Right lobe of liver (tissue), 4 donors: ENCODE measurements around the gene IFNA17.
"Not testable (repeated sequence)": the region's sequence is repeated elsewhere in the genome, so short reads cannot be mapped to it uniquely, and the experiment has no call there.

Source experiments
- CTCF ChIP-seq, 4 donors: fragments of 200-600 bp in 3 of 4; fragments of 450-650 bp in 1 of 4; IDR thresholded peaks; one replicate each; pipeline versions ENCODE4 v1.5.1 to v1.8.0; 2016 to 2022; ENCODE audit warnings: antibody characterized with exemption in 4 of 4, mild to moderate bottlenecking in 2 of 4
- POLR2A ChIP-seq: fragments of 450-650 bp; IDR thresholded peaks from one replicate; pipeline ENCODE4 v1.6.1; 2017; ENCODE audit warnings: antibody characterized with exemption, mild to moderate bottlenecking
- donor health status: DM: no; HTN: no; CAD: no.
- donor health status: DM: no; HTN: no; CAD: no.
- donor health status: DM: no; HTN: yes; CAD: no.

GRCh38 chr9:21212160-21212559 lies 15.9 kb downstream of the IFNA17 start:
- not testable (repeated sequence) for TF ChIP-seq CTCF (IDR thresholded peaks at IDR 0.05); POLR2A
